ENCODE results near the gene PLCL2. TPM values are rescaled to one million over a fixed set of nuclear protein-coding genes. Genes with fewer than 3 reads are reported as not detected.

The PLCL2 gene
- total and polyA plus RNA-seq, 2 experiments from 2014 or later, result 1.6 to 9.7 TPM

DNA sequence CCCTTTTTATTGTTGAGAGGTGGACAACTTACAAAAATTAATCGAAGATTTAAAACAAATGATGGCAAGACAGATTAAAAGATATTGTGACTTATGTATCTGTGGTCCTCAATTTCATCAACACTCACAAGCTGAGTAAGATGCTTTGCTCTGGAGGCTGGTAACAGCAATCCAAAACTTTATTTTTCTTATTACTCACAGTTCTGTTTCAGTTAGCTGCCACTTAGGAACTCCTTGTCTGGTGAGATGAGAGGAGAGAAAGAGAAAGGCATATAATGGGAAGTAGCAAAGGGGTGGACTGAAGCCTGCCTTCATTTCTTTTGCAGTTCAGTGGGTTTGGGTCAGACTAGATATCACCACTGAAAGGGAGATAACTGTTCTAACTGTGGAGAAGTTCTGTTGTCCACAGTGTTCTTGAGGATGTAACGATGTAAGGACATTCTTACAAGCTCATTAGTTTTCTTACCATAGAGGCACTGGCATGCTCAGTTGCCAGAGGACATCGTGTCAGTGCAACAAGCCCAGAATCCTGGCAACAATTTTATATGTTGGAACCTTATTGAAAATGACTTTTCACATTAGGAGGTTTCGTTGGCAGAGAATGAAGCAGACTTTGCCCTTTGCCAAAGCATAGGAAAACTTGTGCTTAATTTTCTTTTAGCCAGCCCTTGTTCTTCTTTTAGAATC lies 93.6 kb downstream of the PLCL2 start:
- no peaks in the 10 kb centered on the region for H3F3A ChIP-seq (replicated peaks; ENCODE audit: low read depth)
- no peak overlapping the region for H2AFZ ChIP-seq
- no peaks in the 10 kb centered on the region for H3K4me1 Mint-ChIP-seq
- no peak for DNase-seq (ENCODE audit: low spot score)
- H3K9me3 Mint-ChIP-seq, result peaks cover 24% of the 10 kb centered on the region
- H3K36me3 ChIP-seq (ENCODE audit: insufficient read depth), result no peaks in the 10 kb centered on the region; the same call in 1 of the 2 replicates
- no peak overlapping the region for H3K4me3 Mint-ChIP-seq
- peaks cover 14% of the 10 kb centered on the region; the same call in 1 of the 2 replicates for H3K9me2 ChIP-seq (ENCODE audit: insufficient read depth)
- H3K79me2 ChIP-seq (replicated peaks; ENCODE audit: insufficient read depth), result no peaks in the 10 kb centered on the region; the same call in 1 of the 2 replicates
- no peaks in the 10 kb centered on the region for H3K27me3 ChIP-seq (ENCODE audit: insufficient read depth)
- peaks cover 2% of the 10 kb centered on the region for H3K27me3 Mint-ChIP-seq (ENCODE audit: insufficient read depth, low read depth, poor library complexity)
- H4K20me1 ChIP-seq (replicated peaks; ENCODE audit: insufficient read depth), result no peaks in the 10 kb centered on the region
- TF ChIP-seq JUNB (IDR thresholded peaks at IDR 0.05; ENCODE audit: unreplicated experiment), result no peak
- TF ChIP-seq, protein P1, sequence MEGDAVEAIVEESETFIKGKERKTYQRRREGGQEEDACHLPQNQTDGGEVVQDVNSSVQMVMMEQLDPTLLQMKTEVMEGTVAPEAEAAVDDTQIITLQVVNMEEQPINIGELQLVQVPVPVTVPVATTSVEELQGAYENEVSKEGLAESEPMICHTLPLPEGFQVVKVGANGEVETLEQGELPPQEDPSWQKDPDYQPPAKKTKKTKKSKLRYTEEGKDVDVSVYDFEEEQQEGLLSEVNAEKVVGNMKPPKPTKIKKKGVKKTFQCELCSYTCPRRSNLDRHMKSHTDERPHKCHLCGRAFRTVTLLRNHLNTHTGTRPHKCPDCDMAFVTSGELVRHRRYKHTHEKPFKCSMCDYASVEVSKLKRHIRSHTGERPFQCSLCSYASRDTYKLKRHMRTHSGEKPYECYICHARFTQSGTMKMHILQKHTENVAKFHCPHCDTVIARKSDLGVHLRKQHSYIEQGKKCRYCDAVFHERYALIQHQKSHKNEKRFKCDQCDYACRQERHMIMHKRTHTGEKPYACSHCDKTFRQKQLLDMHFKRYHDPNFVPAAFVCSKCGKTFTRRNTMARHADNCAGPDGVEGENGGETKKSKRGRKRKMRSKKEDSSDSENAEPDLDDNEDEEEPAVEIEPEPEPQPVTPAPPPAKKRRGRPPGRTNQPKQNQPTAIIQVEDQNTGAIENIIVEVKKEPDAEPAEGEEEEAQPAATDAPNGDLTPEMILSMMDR (conservative IDR thresholded peaks at IDR 0.05; ENCODE audit: low read depth in 2 of 2), result no peak
- no peak for TF ChIP-seq STAT1 (IDR thresholded peaks at IDR 0.05; ENCODE audit: unreplicated experiment)
- TF ChIP-seq EZH2 (IDR thresholded peaks at IDR 0.05; ENCODE audit: low read depth, unreplicated experiment), result no peak
- no peak for TF ChIP-seq POLR2AphosphoS5 (IDR thresholded peaks at IDR 0.05; ENCODE audit: low read depth)
- TF ChIP-seq ZNF331 (CRISPR knock-in tag; IDR thresholded peaks at IDR 0.05; ENCODE audit: low read depth), result no peak
- TF ChIP-seq, protein P2, sequence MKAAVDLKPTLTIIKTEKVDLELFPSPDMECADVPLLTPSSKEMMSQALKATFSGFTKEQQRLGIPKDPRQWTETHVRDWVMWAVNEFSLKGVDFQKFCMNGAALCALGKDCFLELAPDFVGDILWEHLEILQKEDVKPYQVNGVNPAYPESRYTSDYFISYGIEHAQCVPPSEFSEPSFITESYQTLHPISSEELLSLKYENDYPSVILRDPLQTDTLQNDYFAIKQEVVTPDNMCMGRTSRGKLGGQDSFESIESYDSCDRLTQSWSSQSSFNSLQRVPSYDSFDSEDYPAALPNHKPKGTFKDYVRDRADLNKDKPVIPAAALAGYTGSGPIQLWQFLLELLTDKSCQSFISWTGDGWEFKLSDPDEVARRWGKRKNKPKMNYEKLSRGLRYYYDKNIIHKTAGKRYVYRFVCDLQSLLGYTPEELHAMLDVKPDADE (IDR thresholded peaks at IDR 0.05), result no peak
- TF ChIP-seq NANOG (IDR thresholded peaks at IDR 0.05; ENCODE audit: borderline replicate concordance), result no peak
- TF ChIP-seq ZNF114 (CRISPR knock-in tag; IDR thresholded peaks at IDR 0.05), result no peak
- no peak for TF ChIP-seq CREB1 (CRISPR knock-in tag; IDR thresholded peaks at IDR 0.05; ENCODE audit: low read depth)
- no peak for TF ChIP-seq EZH2phosphoT487 (IDR thresholded peaks at IDR 0.05; ENCODE audit: unreplicated experiment)
- TF ChIP-seq, protein P3, sequence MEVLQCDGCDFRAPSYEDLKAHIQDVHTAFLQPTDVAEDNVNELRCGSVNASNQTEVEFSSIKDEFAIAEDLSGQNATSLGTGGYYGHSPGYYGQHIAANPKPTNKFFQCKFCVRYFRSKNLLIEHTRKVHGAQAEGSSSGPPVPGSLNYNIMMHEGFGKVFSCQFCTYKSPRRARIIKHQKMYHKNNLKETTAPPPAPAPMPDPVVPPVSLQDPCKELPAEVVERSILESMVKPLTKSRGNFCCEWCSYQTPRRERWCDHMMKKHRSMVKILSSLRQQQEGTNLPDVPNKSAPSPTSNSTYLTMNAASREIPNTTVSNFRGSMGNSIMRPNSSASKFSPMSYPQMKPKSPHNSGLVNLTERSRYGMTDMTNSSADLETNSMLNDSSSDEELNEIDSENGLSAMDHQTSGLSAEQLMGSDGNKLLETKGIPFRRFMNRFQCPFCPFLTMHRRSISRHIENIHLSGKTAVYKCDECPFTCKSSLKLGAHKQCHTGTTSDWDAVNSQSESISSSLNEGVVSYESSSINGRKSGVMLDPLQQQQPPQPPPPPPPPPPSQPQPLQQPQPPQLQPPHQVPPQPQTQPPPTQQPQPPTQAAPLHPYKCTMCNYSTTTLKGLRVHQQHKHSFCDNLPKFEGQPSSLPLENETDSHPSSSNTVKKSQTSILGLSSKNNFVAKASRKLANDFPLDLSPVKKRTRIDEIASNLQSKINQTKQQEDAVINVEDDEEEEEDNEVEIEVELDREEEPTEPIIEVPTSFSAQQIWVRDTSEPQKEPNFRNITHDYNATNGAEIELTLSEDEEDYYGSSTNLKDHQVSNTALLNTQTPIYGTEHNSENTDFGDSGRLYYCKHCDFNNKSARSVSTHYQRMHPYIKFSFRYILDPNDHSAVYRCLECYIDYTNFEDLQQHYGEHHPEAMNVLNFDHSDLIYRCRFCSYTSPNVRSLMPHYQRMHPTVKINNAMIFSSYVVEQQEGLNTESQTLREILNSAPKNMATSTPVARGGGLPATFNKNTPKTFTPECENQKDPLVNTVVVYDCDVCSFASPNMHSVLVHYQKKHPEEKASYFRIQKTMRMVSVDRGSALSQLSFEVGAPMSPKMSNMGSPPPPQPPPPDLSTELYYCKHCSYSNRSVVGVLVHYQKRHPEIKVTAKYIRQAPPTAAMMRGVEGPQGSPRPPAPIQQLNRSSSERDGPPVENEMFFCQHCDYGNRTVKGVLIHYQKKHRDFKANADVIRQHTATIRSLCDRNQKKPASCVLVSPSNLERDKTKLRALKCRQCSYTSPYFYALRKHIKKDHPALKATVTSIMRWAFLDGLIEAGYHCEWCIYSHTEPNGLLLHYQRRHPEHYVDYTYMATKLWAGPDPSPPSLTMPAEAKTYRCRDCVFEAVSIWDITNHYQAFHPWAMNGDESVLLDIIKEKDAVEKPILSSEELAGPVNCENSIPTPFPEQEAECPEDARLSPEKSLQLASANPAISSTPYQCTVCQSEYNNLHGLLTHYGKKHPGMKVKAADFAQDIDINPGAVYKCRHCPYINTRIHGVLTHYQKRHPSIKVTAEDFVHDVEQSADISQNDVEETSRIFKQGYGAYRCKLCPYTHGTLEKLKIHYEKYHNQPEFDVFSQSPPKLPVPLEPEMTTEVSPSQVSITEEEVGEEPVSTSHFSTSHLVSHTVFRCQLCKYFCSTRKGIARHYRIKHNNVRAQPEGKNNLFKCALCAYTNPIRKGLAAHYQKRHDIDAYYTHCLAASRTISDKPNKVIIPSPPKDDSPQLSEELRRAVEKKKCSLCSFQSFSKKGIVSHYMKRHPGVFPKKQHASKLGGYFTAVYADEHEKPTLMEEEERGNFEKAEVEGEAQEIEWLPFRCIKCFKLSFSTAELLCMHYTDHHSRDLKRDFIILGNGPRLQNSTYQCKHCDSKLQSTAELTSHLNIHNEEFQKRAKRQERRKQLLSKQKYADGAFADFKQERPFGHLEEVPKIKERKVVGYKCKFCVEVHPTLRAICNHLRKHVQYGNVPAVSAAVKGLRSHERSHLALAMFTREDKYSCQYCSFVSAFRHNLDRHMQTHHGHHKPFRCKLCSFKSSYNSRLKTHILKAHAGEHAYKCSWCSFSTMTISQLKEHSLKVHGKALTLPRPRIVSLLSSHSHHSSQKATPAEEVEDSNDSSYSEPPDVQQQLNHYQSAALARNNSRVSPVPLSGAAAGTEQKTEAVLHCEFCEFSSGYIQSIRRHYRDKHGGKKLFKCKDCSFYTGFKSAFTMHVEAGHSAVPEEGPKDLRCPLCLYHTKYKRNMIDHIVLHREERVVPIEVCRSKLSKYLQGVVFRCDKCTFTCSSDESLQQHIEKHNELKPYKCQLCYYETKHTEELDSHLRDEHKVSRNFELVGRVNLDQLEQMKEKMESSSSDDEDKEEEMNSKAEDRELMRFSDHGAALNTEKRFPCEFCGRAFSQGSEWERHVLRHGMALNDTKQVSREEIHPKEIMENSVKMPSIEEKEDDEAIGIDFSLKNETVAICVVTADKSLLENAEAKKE (CRISPR knock-in tag; IDR thresholded peaks at IDR 0.05), result no peak
- TF ChIP-seq, protein P4, sequence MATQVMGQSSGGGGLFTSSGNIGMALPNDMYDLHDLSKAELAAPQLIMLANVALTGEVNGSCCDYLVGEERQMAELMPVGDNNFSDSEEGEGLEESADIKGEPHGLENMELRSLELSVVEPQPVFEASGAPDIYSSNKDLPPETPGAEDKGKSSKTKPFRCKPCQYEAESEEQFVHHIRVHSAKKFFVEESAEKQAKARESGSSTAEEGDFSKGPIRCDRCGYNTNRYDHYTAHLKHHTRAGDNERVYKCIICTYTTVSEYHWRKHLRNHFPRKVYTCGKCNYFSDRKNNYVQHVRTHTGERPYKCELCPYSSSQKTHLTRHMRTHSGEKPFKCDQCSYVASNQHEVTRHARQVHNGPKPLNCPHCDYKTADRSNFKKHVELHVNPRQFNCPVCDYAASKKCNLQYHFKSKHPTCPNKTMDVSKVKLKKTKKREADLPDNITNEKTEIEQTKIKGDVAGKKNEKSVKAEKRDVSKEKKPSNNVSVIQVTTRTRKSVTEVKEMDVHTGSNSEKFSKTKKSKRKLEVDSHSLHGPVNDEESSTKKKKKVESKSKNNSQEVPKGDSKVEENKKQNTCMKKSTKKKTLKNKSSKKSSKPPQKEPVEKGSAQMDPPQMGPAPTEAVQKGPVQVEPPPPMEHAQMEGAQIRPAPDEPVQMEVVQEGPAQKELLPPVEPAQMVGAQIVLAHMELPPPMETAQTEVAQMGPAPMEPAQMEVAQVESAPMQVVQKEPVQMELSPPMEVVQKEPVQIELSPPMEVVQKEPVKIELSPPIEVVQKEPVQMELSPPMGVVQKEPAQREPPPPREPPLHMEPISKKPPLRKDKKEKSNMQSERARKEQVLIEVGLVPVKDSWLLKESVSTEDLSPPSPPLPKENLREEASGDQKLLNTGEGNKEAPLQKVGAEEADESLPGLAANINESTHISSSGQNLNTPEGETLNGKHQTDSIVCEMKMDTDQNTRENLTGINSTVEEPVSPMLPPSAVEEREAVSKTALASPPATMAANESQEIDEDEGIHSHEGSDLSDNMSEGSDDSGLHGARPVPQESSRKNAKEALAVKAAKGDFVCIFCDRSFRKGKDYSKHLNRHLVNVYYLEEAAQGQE (IDR thresholded peaks at IDR 0.05; ENCODE audit: unreplicated experiment), result no peak
- no peak overlapping the region for H3K4me3 ChIP-seq
- no peaks in the 10 kb centered on the region for H3K4me1 ChIP-seq (ENCODE audit: insufficient read depth)
- H3K4me2 ChIP-seq, result no peak overlapping the region
- peaks cover 18% of the 10 kb centered on the region for H3K36me3 Mint-ChIP-seq (ENCODE audit: low read depth)
- no peak overlapping the region for H3K27ac Mint-ChIP-seq
- no peak for ATAC-seq
- no peak overlapping the region for H3K27ac ChIP-seq (ENCODE audit: low read depth)

Measured in GM23338 (cell line).